Naive thymus-derived CD8-positive, alpha-beta T cell (primary cell): ENCODE data around the gene SHKBP1. TPM values are rescaled to one million over a fixed set of nuclear protein-coding genes. Genes with fewer than 3 reads are reported as not detected.

Source experiments
- ATAC-seq, 2 donors: fragments of 150-1000 bp; cut with Tn5 transposase in 1 of 2; sonication (Bioruptor Pico), chemical (Tn5 transposase) in 1 of 2; 1 replicate in 1 of 2; 2 replicates in 1 of 2; pipeline ENCODE4 v1.10.0; 2021; ENCODE audit warnings: mild to moderate bottlenecking in 2 of 2, moderate library complexity in 2 of 2
- POLR2A ChIA-PET: fragments of 350-600 bp; sonication (Branson Sonifier 250); formaldehyde crosslinking; loops from one replicate; lab custom pipeline; 2021; ENCODE audit warnings: antibody characterized with exemption; lab: Charles Lee
- DNase-seq, 10 donors: peaks; one replicate each; pipeline versions ENCODE4 v3.0.0 to v3.0.0-alpha.2; 2020 to 2022
- H3K27ac Mint-ChIP-seq, 10 donors: one replicate each; pipeline ENCODE4 v1.8.0; 2020 to 2022; ENCODE audit warnings: mild to moderate bottlenecking in 10 of 10, mixed read lengths in 10 of 10, moderate library complexity in 4 of 10, inconsistent platforms in 1 of 10
- H3K27me3 Mint-ChIP-seq, 5 donors: one replicate each; pipeline ENCODE4 v1.8.0; 2021 to 2022; ENCODE audit warnings: mixed read lengths in 5 of 5
- H3K36me3 Mint-ChIP-seq, 3 donors: one replicate each; pipeline ENCODE4 v1.8.0; 2020 to 2022; ENCODE audit warnings: mixed read lengths in 3 of 3, mild to moderate bottlenecking in 2 of 3, inconsistent platforms in 1 of 3
- H3K4me1 Mint-ChIP-seq, 4 donors: one replicate each; pipeline ENCODE4 v1.8.0; 2021 to 2022; ENCODE audit warnings: mixed read lengths in 4 of 4
- H3K4me3 Mint-ChIP-seq, 10 donors: one replicate each; pipeline ENCODE4 v1.8.0; 2020 to 2022; ENCODE audit warnings: mild to moderate bottlenecking in 10 of 10, mixed read lengths in 10 of 10, moderate library complexity in 6 of 10, inconsistent platforms in 1 of 10
- H3K9me3 Mint-ChIP-seq, 9 donors: one replicate each; pipeline ENCODE4 v1.8.0; 2020 to 2022; ENCODE audit warnings: mixed read lengths in 9 of 9, mild to moderate bottlenecking in 3 of 9, inconsistent platforms in 1 of 9, moderate library complexity in 1 of 9
- polyA plus RNA-seq, 3 donors: library from polyadenylated mRNA; unstranded; fragments of 300-500 nt; fragmentation: Illumina TruSeq; gene quantifications; one replicate each; pipeline ENCODE4 v1.2.3, GENCODE V29; 2021
- total RNA-seq, 8 experiments: library from RNA in 2 of 8; stranded (reverse) in 2 of 8; gene quantifications; one replicate each; pipeline ENCODE4 v1.2.3 and lab custom pipeline; 2021 to 2026

SHKBP1 gene
- total and polyA plus RNA-seq, 5 experiments from 2014 or later, result 85.3 to 122 (median 98.9) TPM

DNA sequence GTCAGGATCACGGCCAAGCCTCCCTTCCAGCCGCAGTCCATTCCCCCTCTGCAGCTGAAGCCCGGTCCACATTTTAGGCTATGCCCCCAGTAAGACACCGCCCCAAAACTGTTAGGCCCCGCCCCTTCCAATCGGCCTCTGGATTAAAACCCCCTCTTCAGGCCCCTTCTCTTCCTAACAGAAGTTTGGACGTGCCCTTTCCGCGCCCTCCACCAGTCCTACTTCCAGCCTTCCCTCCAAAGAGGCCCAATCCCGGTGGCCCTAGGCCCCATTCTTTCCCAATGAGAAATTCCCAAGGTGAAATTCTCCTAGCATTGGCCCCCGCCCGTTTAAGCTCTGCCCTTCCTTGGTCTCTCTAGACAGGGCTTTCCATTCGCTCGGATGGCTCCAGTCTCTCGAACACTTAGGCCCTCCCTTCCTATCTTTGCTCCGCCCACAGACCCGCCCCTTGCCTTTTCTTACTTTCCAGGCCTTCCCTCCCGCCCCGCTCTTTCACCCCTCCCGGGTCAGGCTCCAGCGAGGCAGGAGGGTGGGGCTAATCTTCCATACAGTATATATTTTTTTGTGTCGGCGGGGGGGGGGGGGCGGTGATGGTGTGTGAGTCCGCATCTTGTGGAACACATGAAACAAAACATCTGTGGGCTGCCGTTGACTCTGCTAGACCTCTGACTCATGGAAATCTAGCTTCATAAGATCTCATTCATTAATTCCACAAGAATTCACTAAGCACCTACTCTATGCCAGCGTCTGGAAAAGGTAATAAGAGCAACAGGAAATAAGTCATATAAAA, 38.1 kb downstream of the SHKBP1 start:
- POLR2A ChIA-PET, result interaction anchor here (0.6 to 3.4 kb wide), 5 partner anchors 9 to 183 kb away, joined by 3 to 28 read pairs (median 3); partner anchors contain the start of gene ACTMAP
- peak in 8 of 10 donors; percentile 48 to 84 (median 56) for DNase-seq
- H3K9me3 Mint-ChIP-seq, result no peaks in the 10 kb centered on the region
- H3K4me3 Mint-ChIP-seq, result peak overlapping the region; percentile 89 to 99 (median 94)
- ATAC-seq, result peak in 1 of 2 donors; percentile 16
- H3K27me3 Mint-ChIP-seq, result no peaks in the 10 kb centered on the region
- H3K4me1 Mint-ChIP-seq, result peaks cover 32 to 59% (median 46%) of the 10 kb centered on the region in 4 donors
- H3K36me3 Mint-ChIP-seq, result peaks cover 0 to 17% (median 8%) of the 10 kb centered on the region in 3 donors
- H3K27ac Mint-ChIP-seq, result peak overlapping the region; percentile 85 to 97 (median 94)

DNA sequence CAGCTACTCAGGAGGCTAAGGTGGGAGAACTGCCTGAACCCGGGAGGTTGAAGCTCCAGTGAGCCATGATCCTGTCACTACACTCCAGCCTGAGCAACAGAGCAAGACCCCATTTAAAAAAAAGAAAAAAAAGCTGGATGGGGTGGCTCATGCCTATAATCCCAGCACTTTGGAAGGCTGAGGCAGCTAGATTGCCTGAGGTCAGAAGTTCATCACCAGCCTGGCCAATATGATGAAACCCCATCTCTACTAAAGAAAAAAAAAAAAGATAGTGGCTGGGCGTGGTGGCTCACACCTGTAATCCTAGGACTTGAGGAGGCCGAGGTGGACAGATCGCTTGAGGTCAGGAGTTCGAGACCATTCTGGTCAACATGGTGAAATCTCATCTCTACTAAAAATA, 39.5 kb downstream of the SHKBP1 start:
- H3K36me3 Mint-ChIP-seq, result peaks cover 0 to 25% (median 10%) of the 10 kb centered on the region in 3 donors
- ATAC-seq, result no peak
- H3K9me3 Mint-ChIP-seq, result no peaks in the 10 kb centered on the region
- H3K4me3 Mint-ChIP-seq, result peak overlapping the region in 1 of 10 donors; percentile 22
- H3K27me3 Mint-ChIP-seq, result no peaks in the 10 kb centered on the region
- no peak for DNase-seq
- peak overlapping the region in 1 of 10 donors; percentile 85 for H3K27ac Mint-ChIP-seq
- peaks cover 21 to 45% (median 32%) of the 10 kb centered on the region in 4 donors for H3K4me1 Mint-ChIP-seq
- POLR2A ChIA-PET, result interaction anchor here (0.9 to 3.4 kb wide), 2 partner anchors 12 to 39 kb away, joined by 3 to 28 read pairs; no protein-coding TSS in a partner anchor

DNA sequence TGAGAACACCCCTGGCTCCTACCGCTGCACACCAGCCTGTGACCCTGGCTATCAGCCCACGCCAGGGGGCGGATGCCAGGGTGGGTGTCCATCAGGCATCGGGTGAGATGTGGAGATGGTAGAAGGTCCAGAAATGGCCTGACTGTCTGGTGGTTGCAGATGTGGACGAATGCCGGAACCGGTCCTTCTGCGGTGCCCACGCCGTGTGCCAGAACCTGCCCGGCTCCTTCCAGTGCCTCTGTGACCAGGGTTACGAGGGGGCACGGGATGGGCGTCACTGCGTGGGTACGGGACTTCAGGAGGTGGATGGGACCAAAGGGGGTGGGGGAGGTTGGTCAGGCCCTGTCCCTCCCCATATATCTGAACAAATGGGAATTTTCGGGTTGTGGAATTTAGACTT, 40.3 kb downstream of the SHKBP1 start:
- Mint-ChIP-seq H3K4me3 (peak overlapping the region in 1 of 10 donors; percentile 20), H3K27me3 (no peaks in the 10 kb centered on the region), H3K36me3 (peaks cover 0 to 33% (median 10%) of the 10 kb centered on the region in 3 donors), H3K27ac (no peak overlapping the region), H3K4me1 (peaks cover 22 to 40% (median 27%) of the 10 kb centered on the region in 4 donors), H3K9me3 (no peaks in the 10 kb centered on the region)
- POLR2A ChIA-PET, result no interaction called here
- DNase-seq (no peak), ATAC-seq (no peak)

DNA sequence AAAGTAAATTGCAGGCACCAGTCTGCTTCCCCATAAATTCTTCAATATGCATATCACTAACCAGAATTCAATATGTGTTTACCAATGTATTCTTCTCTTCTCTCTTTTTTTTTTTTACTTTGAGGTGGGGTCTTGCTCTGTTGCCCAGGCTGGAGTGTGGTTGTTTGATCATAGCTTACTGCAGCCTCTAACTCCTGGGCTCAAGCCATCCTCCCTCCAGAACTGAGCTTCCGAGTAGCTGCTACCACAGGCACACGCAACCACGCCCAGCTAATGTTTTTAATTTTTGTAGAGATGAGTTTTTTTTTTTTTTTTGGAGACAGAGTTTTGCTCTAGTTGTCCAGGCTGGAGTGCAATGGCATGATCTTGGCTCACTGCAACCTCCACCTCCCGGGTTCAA, 41.3 kb downstream of the SHKBP1 start:
- DNase-seq (no peak), ATAC-seq (no peak)
- H3K4me1 Mint-ChIP-seq, result peaks cover 19 to 30% (median 20%) of the 10 kb centered on the region in 4 donors
- H3K27me3 Mint-ChIP-seq, result no peaks in the 10 kb centered on the region
- H3K27ac Mint-ChIP-seq, result no peak overlapping the region
- POLR2A ChIA-PET, result no interaction called here
- H3K4me3 Mint-ChIP-seq, result peak overlapping the region in 1 of 10 donors; percentile 39
- peaks cover 0 to 40% (median 10%) of the 10 kb centered on the region in 3 donors for H3K36me3 Mint-ChIP-seq
- no peaks in the 10 kb centered on the region for H3K9me3 Mint-ChIP-seq

DNA sequence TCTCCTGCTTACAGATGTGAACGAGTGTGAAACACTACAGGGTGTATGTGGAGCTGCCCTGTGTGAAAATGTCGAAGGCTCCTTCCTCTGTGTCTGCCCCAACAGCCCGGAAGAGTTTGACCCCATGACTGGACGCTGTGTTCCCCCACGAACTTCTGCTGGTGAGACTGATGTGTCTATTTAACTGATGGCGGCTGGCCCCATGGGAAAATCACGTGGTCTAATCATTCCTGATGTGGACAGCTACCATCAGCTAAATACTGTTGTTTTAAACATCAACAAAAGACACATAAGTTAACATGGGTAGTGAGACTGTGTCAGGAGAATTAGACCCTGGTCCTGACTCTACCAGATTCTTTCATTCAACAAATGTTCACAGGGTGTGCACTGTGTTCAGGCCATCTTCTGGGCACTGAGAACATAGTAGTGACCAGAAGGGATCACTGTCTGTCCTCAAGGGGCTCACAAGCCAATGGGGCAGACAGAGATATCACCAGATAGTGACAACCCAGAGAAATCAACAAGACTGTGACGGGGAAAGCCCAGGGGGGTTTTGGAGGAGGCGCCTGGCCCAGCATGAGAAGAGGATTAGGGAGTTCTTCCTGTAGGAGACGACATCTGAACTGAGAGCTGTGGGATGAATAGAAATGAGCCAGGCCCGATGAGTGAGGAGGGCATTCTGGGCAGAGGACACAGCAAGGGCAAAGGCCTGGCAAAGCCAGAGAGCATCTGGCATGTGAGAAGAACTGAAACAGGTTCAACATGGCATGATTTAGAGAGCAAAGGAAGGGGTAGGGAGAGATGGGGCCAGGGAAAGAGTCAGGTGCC, 42.9 kb downstream of the SHKBP1 start:
- ATAC-seq (no peak), DNase-seq (no peak)
- Mint-ChIP-seq H3K4me3 (no peak overlapping the region), H3K27ac (peak overlapping the region in 1 of 10 donors; percentile 76), H3K27me3 (no peaks in the 10 kb centered on the region), H3K36me3 (peaks cover 0 to 49% (median 10%) of the 10 kb centered on the region in 3 donors), H3K9me3 (no peaks in the 10 kb centered on the region), H3K4me1 (peaks cover 10 to 15% (median 13%) of the 10 kb centered on the region in 4 donors)
- POLR2A ChIA-PET, result interaction anchor here (1.8 kb wide), 1 partner anchor 9 kb away, joined by 7 read pairs; no protein-coding TSS in a partner anchor

DNA sequence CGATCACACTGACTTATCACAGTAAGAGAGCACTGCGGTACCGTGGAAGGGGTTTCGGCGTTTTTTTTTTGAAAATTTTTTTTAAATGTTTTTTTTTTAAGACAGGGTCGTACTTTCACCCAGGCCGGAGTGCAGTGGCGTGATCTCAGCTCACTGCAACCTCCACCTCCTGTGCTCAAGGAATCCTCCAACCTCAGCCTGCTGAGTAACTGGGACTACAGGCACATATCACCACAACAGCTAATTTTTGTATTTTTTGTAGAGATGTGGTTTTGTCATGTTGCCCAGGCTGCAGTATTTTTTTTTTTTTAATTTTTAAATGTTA, 43.5 kb downstream of the SHKBP1 start:
- ATAC-seq, result no peak
- Mint-ChIP-seq H3K27me3 (no peaks in the 10 kb centered on the region), H3K27ac (peak overlapping the region in 1 of 10 donors; percentile 76), H3K36me3 (peaks cover 0 to 54% (median 14%) of the 10 kb centered on the region in 3 donors), H3K4me3 (no peak overlapping the region), H3K4me1 (peaks cover 4 to 12% (median 9%) of the 10 kb centered on the region in 4 donors), H3K9me3 (no peaks in the 10 kb centered on the region)
- POLR2A ChIA-PET, result interaction anchor here (0.7 to 1.8 kb wide), 5 partner anchors 10 to 843 kb away, joined by 3 to 8 read pairs (median 4); no protein-coding TSS in a partner anchor
- DNase-seq, result no peak

DNA sequence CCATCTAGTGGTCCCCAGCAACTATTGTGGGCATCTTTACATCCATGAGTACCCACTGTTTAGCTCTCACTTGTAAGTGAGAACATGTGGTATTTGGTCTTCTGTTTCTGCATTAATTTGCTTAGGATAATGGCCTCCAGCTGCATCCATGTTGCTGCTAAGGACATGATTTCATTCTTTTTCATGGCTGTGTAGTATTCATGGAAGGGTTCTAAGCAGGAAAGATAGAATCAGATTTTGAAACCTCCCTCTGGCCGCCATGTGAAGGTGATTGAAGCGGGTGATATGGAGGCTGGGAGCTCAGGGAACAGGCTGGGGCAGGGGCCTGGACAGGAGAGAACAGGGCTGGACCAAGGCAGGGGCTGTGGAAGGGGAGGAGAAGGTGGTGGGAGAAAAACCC, 44.6 kb downstream of the SHKBP1 start:
- H3K36me3 Mint-ChIP-seq, result peaks cover 0 to 60% (median 14%) of the 10 kb centered on the region in 3 donors
- no peaks in the 10 kb centered on the region for H3K27me3 Mint-ChIP-seq
- no peaks in the 10 kb centered on the region for H3K9me3 Mint-ChIP-seq
- ATAC-seq, result no peak
- POLR2A ChIA-PET, result interaction anchor here (0.6 to 1.8 kb wide), 3 partner anchors 11 to 63 kb away, joined by 3 to 7 read pairs (median 4); no protein-coding TSS in a partner anchor
- H3K27ac Mint-ChIP-seq, result no peak overlapping the region
- peak in 1 of 10 donors; percentile 16 for DNase-seq
- no peak overlapping the region for H3K4me3 Mint-ChIP-seq
- H3K4me1 Mint-ChIP-seq, result peaks cover 0 to 13% (median 4%) of the 10 kb centered on the region in 4 donors

DNA sequence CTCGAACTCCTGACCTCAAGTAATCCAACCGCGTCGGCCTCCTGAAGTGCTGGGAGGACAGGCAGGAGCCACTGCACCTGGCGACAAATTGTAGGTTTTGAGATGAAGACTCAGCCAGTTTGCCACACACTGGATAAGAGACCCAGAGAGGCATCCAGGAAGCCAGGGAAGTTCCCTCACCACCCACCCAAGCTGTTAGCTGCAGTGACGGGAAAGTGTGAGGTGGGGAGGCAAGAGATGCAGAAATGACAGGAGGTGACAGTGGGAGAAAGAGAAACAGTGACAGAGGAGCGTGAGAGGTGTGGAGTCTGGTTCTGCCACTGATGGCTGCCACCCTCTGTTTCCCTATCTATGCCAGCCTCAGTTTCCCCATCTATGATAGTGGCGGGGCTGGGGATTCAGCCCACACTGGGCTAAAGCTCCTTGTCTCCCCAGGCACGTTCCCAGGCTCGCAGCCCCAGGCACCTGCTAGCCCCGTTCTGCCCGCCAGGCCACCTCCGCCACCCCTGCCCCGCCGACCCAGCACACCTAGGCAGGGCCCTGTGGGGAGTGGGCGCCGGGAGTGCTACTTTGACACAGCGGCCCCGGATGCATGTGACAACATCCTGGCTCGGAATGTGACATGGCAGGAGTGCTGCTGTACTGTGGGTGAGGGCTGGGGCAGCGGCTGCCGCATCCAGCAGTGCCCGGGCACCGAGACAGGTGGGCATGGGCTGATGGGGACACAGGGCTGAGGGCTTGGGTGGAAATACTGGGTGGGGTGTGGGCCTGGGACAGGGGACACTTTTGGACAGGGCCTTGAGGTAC, 45.5 kb downstream of the SHKBP1 start:
- peaks cover 0 to 16% (median 2%) of the 10 kb centered on the region in 4 donors for H3K4me1 Mint-ChIP-seq
- no peaks in the 10 kb centered on the region for H3K27me3 Mint-ChIP-seq
- H3K36me3 Mint-ChIP-seq, result peaks cover 0 to 69% (median 14%) of the 10 kb centered on the region in 3 donors
- H3K4me3 Mint-ChIP-seq, result no peak overlapping the region
- ATAC-seq (no peak), DNase-seq (peak in 1 of 10 donors; percentile 52)
- POLR2A ChIA-PET, result interaction anchor here (0.7 kb wide), 1 partner anchor 188 kb away, joined by 4 read pairs; no protein-coding TSS in a partner anchor
- no peaks in the 10 kb centered on the region for H3K9me3 Mint-ChIP-seq
- H3K27ac Mint-ChIP-seq, result peak overlapping the region in 4 of 10 donors; percentile 44 to 80 (median 58)

DNA sequence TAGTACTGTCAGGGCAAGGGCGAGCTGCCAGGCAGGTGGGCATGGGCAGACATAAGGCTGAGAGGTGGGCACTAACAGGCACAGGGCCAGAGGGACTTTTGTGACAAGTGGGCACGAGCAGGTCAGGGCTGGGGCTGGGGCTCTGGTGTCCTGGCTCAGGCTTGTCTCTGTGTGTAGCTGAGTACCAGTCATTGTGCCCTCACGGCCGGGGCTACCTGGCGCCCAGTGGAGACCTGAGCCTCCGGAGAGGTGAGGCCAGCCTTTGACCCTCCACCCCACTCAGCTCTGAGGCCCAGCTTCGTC, 46.1 kb downstream of the SHKBP1 start:
- H3K9me3 Mint-ChIP-seq, result no peaks in the 10 kb centered on the region
- peak overlapping the region in 1 of 10 donors; percentile 44 for H3K27ac Mint-ChIP-seq
- ATAC-seq, result no peak
- DNase-seq, result no peak
- POLR2A ChIA-PET, result interaction anchor here (0.7 to 1.6 kb wide), 2 partner anchors 8 to 189 kb away, joined by 3 to 4 read pairs; no protein-coding TSS in a partner anchor
- no peak overlapping the region for H3K4me3 Mint-ChIP-seq
- peaks cover 0 to 71% (median 14%) of the 10 kb centered on the region in 3 donors for H3K36me3 Mint-ChIP-seq
- H3K4me1 Mint-ChIP-seq, result peaks cover 0 to 16% (median 2%) of the 10 kb centered on the region in 4 donors
- H3K27me3 Mint-ChIP-seq, result no peaks in the 10 kb centered on the region

DNA sequence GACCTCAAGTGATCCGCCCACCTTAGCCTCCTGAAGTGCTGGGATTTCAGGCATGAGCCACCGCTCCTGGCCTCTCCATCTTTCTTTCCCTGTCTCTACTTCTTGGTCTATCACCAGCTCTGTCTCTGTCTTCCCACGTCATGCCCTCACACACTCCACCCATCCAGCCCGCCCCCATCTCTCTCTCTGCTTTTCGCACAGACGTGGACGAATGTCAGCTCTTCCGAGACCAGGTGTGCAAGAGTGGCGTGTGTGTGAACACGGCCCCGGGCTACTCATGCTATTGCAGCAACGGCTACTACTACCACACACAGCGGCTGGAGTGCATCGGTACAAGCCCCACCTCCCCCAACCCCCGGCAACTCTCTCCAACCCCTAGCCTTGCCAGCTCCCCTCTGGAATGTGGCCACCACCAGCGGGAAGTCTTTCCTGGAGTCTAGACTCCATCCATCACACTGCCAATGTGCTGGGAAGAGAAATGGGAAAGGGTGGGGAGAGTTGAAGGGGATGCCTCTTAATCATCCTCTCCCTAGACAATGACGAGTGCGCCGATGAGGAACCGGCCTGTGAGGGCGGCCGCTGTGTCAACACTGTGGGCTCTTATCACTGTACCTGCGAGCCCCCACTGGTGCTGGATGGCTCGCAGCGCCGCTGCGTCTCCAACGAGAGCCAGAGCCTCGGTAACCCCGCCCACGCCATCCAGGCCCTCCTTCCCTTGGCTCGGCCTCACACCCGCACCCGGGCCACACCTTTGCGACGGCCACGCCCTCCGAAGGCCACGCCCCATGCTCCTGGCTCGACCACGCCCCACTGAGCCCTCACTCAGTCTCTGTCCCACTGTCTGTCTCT, 47.0 kb downstream of the SHKBP1 start:
- peaks cover 0 to 16% (median 2%) of the 10 kb centered on the region in 4 donors for H3K4me1 Mint-ChIP-seq
- POLR2A ChIA-PET, result interaction anchor here (1.6 kb wide), 1 partner anchor 9 kb away, joined by 3 read pairs; no protein-coding TSS in a partner anchor
- H3K27ac Mint-ChIP-seq, result no peak overlapping the region
- peak in 1 of 10 donors; percentile 62 for DNase-seq
- peaks cover 0 to 67% (median 14%) of the 10 kb centered on the region in 3 donors for H3K36me3 Mint-ChIP-seq
- H3K27me3 Mint-ChIP-seq, result no peaks in the 10 kb centered on the region
- ATAC-seq, result no peak
- no peaks in the 10 kb centered on the region for H3K9me3 Mint-ChIP-seq
- no peak overlapping the region for H3K4me3 Mint-ChIP-seq
